Renal cortical epithelial cell (primary cell): ENCODE data around the gene ITGB2. TPM values are rescaled to one million over a fixed set of nuclear protein-coding genes. Genes with fewer than 3 reads are reported as not detected.

Source experiments
- DNase-seq: peaks from one replicate; pipeline ENCODE4 v3.0.0-alpha.2; 2011; ENCODE audit warnings: low read depth
- total RNA-seq: library from RNA; depleted of rRNA; stranded (reverse); fragments of >200 nt; gene quantifications from 2 replicates; pipeline ENCODE4 v1.2.3, GENCODE V29; 2014

ITGB2 gene
- total RNA-seq, 1 donor from 2014 or later = 8.8 TPM

- DNase-seq = no peak
These were observed 23.2 kb downstream of the ITGB2 start for GRCh38 chr21:44897326-44898010.

- no peak for DNase-seq
These were observed 24.0 kb downstream of the ITGB2 start for GRCh38 chr21:44896561-44897286.

- no peak for DNase-seq
These were observed 24.8 kb downstream of the ITGB2 start for GRCh38 chr21:44895859-44896258.

GRCh38 chr21:44894687-44895302, 25.9 kb downstream of the ITGB2 start:
- no peak for DNase-seq

GRCh38 chr21:44893948-44894656, 26.6 kb downstream of the ITGB2 start:
- no peak for DNase-seq

- no peak for DNase-seq
These were observed 27.5 kb downstream of the ITGB2 start for GRCh38 chr21:44893278-44893556.

- DNase-seq = no peak
These were observed 28.0 kb downstream of the ITGB2 start for GRCh38 chr21:44892536-44893277.

GRCh38 chr21:44892095-44892494, 28.6 kb downstream of the ITGB2 start:
- DNase-seq = no peak

GRCh38 chr21:44891631-44892031, 29.1 kb downstream of the ITGB2 start:
- no peak for DNase-seq

GRCh38 chr21:44890961-44891541, 29.6 kb downstream of the ITGB2 start:
- DNase-seq = no peak

- DNase-seq = no peak
These were observed 30.3 kb downstream of the ITGB2 start for GRCh38 chr21:44890338-44890931.

- DNase-seq = no peak
These were observed 30.9 kb downstream of the ITGB2 start for GRCh38 chr21:44889625-44890337.

GRCh38 chr21:44888581-44889550, 31.8 kb downstream of the ITGB2 start:
- DNase-seq = no peak

- no peak for DNase-seq
These were observed 32.7 kb downstream of the ITGB2 start for GRCh38 chr21:44887807-44888580.

GRCh38 chr21:44887126-44887806, 33.4 kb downstream of the ITGB2 start:
- no peak for DNase-seq

GRCh38 chr21:44886113-44887075, 34.3 kb downstream of the ITGB2 start:
- no peak for DNase-seq

- no peak for DNase-seq
These were observed 35.1 kb downstream of the ITGB2 start for GRCh38 chr21:44885615-44886014.
